Stimulated activated CD8-positive, alpha-beta memory T cell treated with anti-CD3 and anti-CD28 coated beads, Interleukin-15, amount 100 ng/mL, for 48 hours (primary cell): Measurements from ENCODE around the gene RAD21L1.
"Not testable (repeated sequence)": the region's sequence is repeated elsewhere in the genome, so short reads cannot be mapped to it uniquely, and the experiment has no call there.

Source experiments
- DNase-seq, 2 donors: peaks; one replicate each; pipeline ENCODE4 v3.0.0-alpha.2; 2020; ENCODE audit warnings: low read depth in 2 of 2

Gene RAD21L1

GRCh38 chr20:1225263-1225782 lies 521 bp upstream of the RAD21L1 start:
- DNase-seq, result no peak

DNA sequence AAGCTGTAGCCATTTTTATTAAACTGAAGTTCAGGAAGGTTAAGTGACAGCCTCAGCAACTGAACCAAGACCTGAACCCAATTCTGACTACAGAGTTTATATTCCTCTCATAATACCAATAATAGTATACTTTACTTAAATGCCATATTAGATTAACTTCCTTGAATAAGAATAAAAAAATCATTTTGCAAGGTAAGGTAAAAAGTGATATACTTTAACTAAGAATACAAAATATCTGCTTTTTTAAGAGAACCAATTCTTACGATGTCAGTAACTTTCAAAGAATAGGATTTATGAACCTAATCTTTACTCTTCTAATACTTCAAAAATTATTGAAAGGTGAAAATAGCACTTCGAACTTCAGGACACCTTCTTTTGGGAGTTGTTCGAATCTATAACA lies 3.7 kb downstream of the RAD21L1 start:
- no peak for DNase-seq

- DNase-seq, result no peak
Measured at GRCh38 chr20:1232286-1233111, 6.7 kb downstream of the RAD21L1 start.

DNA sequence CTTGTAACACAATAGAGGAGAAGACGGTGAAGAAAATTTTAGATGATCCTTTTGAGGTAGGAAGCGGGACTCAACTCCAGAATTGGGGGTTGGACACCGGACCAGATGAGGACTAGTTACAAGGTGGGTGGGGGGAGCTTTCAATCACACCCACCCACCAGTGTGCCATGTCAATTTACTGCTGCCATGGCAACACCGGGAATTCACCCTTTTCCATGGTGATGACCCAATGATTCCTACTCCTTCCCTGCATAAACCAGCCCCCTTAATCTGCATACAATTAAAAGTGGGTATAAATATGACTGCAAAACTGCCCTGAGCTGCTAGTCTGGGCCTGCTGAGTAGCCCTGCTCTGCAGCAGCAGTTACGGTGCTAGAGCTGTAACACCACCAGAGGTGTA lies 14.7 kb downstream of the RAD21L1 start:
- no peak for DNase-seq

DNA sequence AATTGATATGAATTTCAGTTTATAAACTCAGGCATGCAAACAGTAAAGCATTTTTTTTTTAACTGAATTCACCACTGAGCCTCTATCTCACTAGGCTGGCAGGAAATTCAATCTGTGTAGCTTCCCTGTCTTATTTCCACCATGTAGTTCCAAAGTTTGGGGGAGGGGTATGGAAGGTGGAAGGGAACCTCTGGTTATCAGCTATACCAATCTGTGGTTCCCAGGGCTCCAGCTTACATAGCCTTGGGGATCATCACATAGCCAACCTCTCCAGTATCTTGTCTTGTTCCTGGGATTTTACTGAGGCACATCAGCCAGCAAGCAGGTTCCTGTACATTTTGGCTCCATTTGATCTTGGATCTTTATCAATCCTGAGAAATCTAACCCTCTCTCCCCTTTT lies 15.6 kb downstream of the RAD21L1 start:
- DNase-seq, result no peak

DNA sequence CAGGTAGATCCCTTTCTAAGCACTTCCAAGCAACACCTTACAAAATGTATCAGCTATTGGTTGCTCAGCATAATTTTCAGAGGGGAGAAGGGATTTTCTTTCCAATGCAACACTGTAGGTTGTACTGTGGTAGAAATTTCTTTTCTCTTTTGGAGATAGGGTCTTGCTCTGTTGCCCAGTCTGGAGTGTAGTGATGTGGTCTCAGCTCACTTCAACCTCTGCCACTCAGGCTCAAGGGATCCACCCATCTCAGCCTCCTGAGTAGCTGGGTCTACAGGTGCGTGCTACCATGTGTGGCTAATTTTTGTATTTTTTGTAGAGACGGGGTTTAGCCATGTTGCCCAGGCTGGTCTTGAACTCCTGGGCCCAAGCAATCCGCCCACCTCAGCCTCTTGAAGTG lies 16.3 kb downstream of the RAD21L1 start:
- no peak for DNase-seq

- DNase-seq, result no peak
Measured at GRCh38 chr20:1242530-1242929, 16.7 kb downstream of the RAD21L1 start.

DNA sequence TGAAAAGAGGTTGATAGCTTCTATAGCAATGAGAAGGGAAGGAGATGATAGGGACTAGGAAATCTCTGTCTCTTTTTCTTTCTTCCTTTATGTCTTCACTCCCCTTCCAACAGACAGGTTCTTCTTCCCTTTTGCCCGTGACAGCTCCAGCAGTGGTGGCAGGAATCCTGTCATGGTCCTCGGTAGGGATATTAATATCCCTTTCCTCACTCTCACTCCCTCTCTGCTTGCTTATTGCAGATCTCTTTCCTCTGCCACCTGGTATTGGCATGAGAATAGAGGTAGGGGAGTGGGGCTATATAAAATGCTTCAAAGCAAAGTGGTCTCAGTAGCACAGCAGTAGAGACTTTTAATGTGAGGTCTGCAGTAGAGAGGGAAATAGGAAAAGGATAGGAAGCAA lies 19.7 kb downstream of the RAD21L1 start:
- no peak for DNase-seq

GRCh38 chr20:1247689-1248088 lies 21.8 kb downstream of the RAD21L1 start:
- no peak for DNase-seq

DNA sequence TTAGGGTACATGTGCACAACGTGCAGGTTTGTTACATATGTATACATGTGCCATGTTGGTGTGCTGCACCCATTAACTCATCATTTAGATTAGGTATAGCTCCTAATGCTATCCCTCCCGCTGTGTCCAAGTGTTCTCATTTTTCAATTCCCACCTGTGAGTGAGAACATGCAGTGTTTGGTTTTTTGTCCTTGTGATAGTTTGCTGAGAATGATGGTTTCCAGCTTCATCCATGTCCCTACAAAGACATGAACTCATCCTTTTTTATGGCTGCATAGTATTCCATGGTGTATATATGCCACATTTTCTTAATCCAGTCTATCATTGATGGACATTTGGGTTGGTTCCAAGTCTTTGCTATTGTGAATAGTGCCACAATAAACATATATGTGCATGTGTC lies 24.4 kb downstream of the RAD21L1 start:
- not testable (repeated sequence) for DNase-seq

DNA sequence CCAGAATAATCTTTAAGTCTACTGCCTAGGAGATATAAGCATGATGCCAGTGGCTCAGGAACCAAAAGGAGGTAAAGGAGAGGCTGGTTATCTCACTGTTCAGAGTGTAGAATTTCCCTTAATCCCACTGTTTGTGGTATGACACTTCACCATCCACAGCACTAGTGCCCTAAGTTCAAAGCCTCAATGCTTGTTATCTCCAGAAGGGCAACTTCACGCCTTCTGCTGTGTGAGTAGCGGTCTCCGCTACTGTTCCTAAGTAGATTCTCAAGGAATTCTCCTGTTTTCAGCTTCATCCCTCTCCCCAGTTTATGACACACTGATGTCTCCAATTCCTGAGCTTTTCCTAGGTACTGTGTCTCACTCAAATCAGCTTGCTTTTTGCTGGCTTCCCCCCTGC lies 26.6 kb downstream of the RAD21L1 start:
- no peak for DNase-seq

DNA sequence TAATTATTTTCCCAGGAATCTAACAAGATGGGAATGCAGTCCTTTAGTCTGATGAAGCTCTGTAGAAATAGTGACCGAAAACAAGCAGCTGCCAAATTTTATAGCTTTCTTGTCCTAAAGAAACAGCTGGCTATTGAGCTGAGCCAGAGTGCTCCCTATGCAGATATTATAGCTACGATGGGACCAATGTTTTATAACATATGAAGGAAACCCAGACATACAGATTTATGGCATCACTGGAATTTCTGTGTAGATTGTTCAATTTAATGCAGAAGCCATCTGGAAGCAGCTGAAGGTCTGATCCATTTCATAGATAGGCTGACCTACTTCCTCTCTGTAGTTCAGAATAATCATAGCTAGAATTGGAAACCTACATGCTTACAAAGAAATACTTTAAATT lies 28.4 kb downstream of the RAD21L1 start:
- DNase-seq, result no peak

DNA sequence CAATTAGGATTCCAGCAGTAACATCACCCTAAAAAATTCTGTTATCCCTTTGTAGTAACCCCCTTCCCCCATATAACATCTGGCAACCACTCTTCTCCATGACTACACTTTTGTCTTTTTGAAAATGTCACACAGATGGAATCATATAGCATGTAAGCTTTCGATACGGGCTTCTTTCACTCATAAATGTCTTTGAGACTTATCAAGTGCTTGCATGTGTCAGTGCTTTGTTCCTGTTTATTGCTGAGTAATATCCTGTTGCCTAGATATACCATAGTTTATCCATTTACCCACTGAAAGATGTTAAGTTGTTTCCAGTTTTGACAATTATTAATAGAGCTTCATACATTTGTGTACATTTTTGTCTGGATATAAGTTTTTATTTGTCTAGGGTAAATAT lies 29.8 kb downstream of the RAD21L1 start:
- DNase-seq, result no peak

GRCh38 chr20:1263853-1264252 lies 38.0 kb downstream of the RAD21L1 start:
- DNase-seq, result no peak

GRCh38 chr20:1264727-1265126 lies 38.9 kb downstream of the RAD21L1 start:
- DNase-seq, result no peak

DNA sequence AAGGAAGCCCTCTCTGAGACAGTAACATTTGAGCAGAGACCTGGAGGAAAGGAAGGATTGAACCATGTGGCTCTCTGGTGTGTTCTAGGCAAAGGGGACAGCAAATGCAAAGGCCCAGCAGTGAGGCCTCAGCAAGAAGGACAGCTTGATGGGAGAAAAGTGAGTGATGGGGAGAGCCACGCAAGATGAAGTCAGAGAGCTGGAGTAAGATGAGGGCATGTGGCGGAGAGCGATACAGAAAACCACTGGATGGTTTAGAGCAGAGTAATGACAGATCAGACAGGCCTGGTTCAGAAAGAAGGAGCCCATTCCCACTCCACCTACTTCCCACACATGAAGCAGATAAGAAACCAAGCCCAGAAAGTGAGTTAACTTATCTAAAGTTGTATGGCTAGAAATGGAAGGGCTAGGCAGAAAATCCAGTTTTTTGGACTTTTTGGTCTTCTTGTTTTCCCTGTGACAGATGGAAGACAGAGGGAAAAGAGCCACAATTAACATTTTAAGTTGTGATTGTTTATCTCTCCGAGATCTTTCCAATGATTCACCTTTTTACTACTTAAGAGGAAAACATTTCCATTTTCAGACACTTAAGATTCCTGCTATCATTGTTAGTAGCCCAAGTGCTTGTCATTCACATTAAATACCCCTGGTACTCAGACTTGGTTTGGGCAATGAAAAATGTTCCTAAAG lies 39.5 kb downstream of the RAD21L1 start:
- DNase-seq, result no peak

DNA sequence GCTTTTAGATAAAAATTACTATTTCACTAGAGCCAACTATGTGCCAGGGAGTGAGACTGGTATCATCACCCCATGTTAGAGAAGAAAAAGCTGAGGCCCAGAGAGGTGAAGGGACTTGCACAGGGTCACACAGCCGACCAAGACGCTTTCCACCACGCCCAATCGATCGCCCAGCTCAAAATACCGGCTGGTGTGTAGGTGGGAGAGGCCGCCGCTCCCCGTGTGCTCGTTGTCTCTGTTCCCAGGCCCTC lies 40.0 kb downstream of the RAD21L1 start:
- DNase-seq, result no peak

- DNase-seq, result peak; percentile 45 to 68
Measured at GRCh38 chr20:1266167-1266973, 40.5 kb downstream of the RAD21L1 start, which contains the start of gene SNPH. Gene SNPH, plus strand, starts transcription at chr20:1266294. Its CDS starts 29,946 bp downstream, at chr20:1296240.

DNA sequence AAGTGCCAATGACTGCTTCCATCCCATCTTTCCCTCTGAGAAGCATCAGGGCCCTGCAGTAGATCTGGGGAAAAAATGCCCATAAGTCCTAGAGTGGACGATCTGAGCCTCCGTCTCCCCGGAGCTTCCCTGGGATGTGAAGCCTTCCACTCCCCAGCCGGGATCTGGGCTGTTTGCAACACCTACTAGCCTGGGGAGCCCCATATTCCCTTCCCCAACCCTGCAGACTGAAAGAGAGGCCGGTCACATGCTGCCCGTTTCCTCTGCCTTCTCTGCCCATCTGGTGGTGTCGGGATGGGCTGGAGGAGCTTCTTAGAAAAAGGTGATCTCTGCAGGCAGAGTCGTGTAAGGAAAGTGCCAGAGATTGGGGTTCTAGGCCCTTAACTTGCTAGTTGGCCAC lies 41.3 kb downstream of the RAD21L1 start:
- DNase-seq, result no peak

DNA sequence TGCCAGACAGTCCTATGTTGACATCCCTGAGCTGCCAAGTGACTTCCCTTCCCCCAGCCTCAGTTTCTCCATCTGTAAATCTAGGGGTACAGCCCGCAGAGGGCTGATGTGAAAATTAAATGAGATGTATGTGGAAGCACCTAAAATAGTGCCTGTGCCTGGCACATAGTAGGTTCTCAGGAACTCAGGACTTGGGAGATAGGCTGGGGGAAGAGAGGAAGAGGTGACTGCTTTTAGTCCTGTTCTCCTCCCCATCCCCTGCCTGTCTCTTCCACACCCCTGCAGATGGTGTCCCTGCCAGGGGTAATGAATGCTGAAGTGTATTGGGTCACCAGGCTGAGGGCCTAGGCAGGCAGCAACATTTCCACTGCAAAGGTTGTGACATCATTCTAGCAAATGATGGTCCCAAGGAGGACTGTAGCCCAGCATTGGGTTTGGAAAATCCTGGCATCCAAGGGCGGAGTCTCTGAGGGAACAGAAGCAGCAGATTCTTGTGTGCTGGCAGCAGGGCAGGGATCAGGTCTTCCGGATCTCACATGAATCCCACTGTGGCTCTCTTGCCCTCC lies 42.0 kb downstream of the RAD21L1 start:
- no peak for DNase-seq

DNA sequence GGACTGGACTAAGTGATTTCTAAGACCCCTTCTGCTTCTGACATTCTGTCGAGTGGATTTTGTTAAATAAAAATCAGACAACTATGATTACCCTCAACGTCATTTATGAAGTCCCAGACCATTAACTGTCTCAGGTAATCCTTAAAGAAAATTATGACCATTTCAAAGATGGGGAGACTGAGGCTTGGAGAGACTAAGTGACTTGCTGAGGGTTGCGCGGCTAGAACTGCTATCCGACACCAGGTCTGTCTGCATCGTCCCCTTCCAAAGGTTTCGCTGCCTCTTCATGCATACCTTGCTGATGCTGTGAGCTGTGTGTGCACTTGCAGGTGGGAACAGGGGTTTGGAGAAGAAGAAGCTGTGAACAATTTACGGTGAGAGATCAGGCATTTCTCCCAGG lies 43.4 kb downstream of the RAD21L1 start:
- DNase-seq, result no peak

GRCh38 chr20:1269850-1270249 lies 44.0 kb downstream of the RAD21L1 start:
- no peak for DNase-seq
